ENCODE measurements around the gene TTF2.

TTF2 gene

DNA sequence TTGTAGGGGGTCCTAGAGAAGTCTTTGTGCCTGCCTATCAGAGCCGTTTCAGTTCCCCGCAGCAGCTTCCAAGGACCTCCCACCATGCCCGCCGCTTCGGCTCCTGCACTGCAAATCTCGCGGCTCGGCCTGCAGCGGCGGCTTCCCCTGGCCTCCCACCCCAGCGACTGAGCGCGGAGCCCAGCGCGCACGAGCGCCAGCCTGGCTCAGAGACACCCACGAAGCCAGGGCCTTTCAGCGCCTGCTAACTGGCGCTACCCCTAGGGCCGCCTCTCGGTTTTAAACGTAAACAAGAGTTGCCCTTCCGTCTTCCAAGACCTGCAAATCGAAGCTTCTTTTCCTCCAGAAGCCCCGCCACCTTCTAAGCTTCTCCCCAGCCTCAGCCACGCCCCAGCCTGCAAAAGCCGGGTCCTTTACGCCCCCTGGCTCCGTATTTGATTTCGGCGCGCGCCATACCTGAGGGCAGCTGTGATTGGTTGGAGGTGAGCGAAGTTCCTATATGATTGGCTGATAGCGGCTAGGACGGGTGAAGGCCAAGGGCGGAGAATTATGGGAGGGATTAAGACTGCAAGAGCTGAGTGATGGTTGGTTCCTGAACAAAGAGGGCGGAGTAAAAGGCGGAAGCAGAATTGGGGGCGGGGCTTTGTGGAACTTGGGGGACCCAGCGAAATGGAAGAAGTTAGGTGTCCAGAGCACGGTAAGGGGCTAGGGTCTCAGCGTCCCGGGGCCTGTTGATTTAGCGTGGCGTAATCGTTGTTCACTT, at the start of gene TTF2:
TTF2 (plus strand) TSS at position 649 of the 763 bp plus-strand sequence; CDS start at position 670, 21 bp downstream.
- ATAC-seq (peak; percentile 97), DNase-seq (ENCODE audit: low spot score in 2 of 2) (peak; percentile 83 to 98)
- Mint-ChIP-seq H3K27ac (no peak within 1 kb of the TSS), H3K4me1 (peaks cover 33% of the 10 kb centered on the region), H3K4me3 (no peak within 1 kb of the TSS), H3K9me3 (no peaks in the 10 kb centered on the region), H3K36me3 (peaks cover 30% of the 10 kb centered on the region)

DNA sequence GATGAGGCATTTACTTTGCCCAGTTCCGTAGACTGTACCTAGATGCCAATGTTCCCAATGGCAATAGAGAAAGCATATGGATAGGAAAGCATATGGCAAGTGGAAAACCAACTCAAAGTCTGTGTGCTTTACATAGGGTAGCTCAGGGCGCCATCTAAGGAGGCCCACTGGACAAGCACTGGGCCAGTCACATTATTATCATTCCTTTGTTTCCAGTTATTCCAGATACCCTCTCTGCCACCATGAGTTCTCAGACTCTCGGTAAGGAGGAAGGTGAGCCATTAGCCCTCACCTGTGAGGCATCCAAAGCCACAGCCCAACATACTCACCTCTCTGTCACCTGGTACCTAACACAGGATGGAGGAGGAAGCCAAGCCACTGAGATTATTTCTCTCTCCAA, 48.8 kb upstream of the TTF2 start:
- H3K36me3 Mint-ChIP-seq: no peaks in the 10 kb centered on the region
- no peaks in the 10 kb centered on the region for H3K9me3 Mint-ChIP-seq
- no peak overlapping the region for H3K27ac Mint-ChIP-seq
- no peaks in the 10 kb centered on the region for H3K4me1 Mint-ChIP-seq
- ATAC-seq (no peak), DNase-seq (ENCODE audit: low spot score in 2 of 2) (no peak)
- H3K4me3 Mint-ChIP-seq: no peak overlapping the region

DNA sequence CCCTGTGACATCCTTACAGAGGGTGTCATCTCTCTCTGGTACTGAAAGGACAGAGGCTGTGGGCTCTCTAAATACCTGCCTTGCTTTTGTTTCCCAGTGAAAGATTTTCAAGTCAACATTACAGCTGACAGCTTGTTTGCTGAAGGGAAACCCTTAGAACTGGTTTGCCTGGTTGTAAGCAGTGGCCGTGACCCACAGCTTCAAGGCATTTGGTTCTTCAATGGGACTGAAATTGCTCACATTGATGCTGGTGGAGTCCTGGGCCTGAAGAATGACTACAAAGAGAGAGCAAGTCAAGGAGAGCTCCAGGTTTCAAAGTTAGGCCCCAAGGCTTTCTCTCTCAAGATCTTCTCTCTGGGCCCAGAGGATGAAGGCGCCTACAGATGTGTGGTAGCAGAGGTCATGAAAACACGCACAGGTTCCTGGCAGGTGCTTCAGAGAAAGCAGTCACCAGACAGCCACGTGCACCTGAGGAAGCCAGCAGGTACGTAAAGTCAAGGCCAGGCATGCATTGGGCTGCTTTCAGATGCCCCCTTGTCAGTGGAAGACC, 46.7 kb upstream of the TTF2 start:
- DNase-seq (ENCODE audit: low spot score in 2 of 2): no peak
- Mint-ChIP-seq H3K4me1 (no peaks in the 10 kb centered on the region), H3K4me3 (no peak overlapping the region), H3K27ac (no peak overlapping the region), H3K9me3 (no peaks in the 10 kb centered on the region), H3K36me3 (no peaks in the 10 kb centered on the region)
- ATAC-seq: no peak

DNA sequence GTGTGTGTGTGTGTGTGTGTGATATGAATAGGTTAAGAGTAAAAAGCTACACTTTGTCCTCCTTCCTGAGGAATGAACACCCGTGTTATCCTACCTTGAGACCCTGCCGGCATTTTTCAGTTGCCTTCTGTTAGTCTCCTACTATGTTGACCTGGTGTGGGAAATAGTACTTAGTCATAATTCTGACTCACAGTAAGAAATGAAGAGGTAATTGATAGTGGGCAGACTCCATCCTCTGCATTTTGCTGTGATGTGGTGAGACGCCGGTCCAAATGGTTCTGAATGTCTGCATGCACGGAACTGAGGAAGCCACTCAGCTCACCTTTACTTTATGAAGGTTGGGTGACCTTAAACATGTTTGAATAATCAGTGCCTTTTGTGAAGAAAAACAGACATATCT, 45.9 kb upstream of the TTF2 start:
- DNase-seq (ENCODE audit: low spot score in 2 of 2) (no peak), ATAC-seq (peak; percentile 54)
- Mint-ChIP-seq H3K4me1 (no peaks in the 10 kb centered on the region), H3K27ac (no peak overlapping the region), H3K9me3 (no peaks in the 10 kb centered on the region), H3K36me3 (no peaks in the 10 kb centered on the region), H3K4me3 (no peak overlapping the region)

DNA sequence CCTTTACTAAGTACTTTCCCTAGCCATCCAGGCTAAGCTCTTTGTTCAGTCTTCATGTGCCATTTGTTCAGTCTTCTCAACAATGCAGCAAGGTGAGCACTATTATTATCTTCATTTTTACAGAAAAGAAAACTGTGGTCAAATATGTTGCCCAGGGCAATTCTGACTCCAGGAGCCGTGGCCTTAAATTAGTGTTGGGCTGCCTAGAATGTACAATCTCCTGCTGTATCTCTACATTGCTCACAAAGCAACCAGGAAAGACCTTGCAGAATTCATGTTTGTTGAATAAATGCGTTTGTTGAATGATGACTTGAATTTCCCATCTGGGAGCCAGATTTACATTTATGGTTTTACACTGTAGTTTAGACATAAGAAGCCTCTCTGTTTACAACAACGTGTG, 44.4 kb upstream of the TTF2 start:
- no peak overlapping the region for H3K27ac Mint-ChIP-seq

DNA sequence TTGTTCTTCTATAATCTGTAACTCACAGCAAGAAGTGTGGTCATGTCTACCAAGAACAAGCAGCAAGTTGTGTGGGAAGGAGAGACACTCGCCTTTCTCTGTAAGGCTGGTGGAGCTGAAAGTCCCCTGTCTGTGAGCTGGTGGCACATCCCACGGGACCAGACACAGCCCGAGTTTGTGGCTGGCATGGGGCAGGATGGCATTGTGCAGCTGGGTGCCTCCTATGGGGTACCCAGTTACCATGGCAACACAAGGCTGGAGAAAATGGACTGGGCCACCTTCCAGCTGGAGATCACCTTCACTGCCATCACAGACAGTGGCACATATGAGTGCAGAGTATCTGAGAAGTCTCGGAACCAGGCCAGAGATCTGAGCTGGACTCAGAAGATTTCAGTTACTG, 43.1 kb upstream of the TTF2 start:
- H3K9me3 Mint-ChIP-seq: no peaks in the 10 kb centered on the region
- no peaks in the 10 kb centered on the region for H3K36me3 Mint-ChIP-seq
- no peak for ATAC-seq
- no peak overlapping the region for H3K4me3 Mint-ChIP-seq
- no peak overlapping the region for H3K27ac Mint-ChIP-seq
- DNase-seq (ENCODE audit: low spot score in 2 of 2): no peak
- no peaks in the 10 kb centered on the region for H3K4me1 Mint-ChIP-seq

More for the DNA sequence above, 44.4 kb upstream of the TTF2 start:
- Mint-ChIP-seq H3K4me3 (no peak overlapping the region), H3K4me1 (no peaks in the 10 kb centered on the region), H3K9me3 (no peaks in the 10 kb centered on the region), H3K36me3 (no peaks in the 10 kb centered on the region)
- ATAC-seq (no peak), DNase-seq (ENCODE audit: low spot score in 2 of 2) (no peak)

DNA sequence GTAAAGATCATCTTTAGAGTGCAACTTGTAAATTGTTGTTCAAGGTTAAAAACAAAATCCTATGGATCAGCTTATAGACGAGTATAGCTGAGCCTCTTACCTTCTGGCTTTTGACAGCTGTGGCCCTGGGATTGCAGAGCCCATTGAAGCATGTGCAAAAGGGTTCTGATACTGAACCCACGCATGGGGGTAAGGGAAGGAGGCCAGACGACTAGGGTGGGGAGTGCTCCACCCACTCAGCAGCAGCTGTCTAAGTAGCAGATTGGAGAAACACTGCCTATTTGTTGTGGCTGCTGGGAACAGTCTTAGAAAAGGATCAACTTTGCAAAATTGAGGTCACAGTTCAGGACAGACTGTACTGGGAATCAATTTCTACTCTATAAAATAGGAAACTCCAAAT, 42.5 kb upstream of the TTF2 start:
- DNase-seq (ENCODE audit: low spot score in 2 of 2) (no peak), ATAC-seq (no peak)
- Mint-ChIP-seq H3K4me1 (no peaks in the 10 kb centered on the region), H3K4me3 (no peak overlapping the region), H3K36me3 (no peaks in the 10 kb centered on the region), H3K9me3 (no peaks in the 10 kb centered on the region), H3K27ac (no peak overlapping the region)

DNA sequence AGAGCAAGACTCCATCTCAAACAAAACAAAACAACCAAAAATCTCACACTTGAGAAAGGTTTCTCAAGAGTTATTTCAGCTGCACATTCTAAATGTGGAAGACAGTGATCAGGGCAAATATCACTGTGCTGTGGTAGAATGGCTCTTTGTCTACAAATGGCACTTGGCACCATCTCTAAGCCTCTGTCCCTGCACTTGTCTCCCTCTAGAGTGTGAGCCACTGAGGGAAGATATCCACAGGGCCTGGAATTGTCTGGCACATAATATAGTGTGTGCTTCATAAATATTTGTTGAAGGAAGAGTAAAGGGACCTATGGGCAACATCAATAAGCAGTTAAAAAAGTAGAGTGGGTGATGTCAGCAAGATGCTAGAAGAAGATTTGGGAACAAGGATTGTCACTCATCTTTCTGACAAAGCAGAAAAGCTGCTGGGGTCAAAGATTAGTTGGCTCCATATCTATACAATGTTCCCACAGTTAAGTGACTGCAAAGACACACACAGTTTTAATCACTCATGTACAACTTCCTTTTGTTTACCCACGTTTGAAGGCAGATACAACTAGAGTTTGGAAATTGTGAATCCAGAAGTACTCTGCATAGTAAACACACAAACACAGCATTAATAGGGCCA, 39.5 kb upstream of the TTF2 start:
- no peaks in the 10 kb centered on the region for H3K4me1 Mint-ChIP-seq
- ATAC-seq (no peak), DNase-seq (ENCODE audit: low spot score in 2 of 2) (no peak)
- no peaks in the 10 kb centered on the region for H3K36me3 Mint-ChIP-seq
- H3K9me3 Mint-ChIP-seq: no peaks in the 10 kb centered on the region
- no peak overlapping the region for H3K4me3 Mint-ChIP-seq
- no peak overlapping the region for H3K27ac Mint-ChIP-seq

DNA sequence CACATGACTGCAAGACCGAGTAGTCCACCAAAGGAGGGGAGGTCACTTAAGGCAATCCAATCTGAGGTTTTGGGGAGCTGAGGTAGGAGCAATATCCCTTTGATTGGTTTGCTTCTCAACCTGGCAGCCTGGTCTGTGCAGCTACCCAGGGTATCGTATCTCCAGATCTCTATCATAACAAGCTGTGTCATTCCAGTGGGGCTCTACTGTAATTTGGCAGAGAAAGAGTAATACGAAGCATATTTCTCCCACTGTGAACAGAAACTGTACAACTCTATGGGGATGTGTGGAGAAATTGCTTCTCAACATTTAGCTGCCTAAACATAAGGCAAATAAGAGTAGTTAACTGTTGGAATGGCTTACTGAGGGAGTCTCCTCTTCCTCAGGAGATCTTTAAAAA, 38.0 kb upstream of the TTF2 start:
- H3K36me3 Mint-ChIP-seq: no peaks in the 10 kb centered on the region
- no peak for ATAC-seq
- no peak overlapping the region for H3K4me3 Mint-ChIP-seq
- H3K27ac Mint-ChIP-seq: no peak overlapping the region
- H3K9me3 Mint-ChIP-seq: no peaks in the 10 kb centered on the region
- H3K4me1 Mint-ChIP-seq: no peaks in the 10 kb centered on the region
- DNase-seq (ENCODE audit: low spot score in 2 of 2): no peak

DNA sequence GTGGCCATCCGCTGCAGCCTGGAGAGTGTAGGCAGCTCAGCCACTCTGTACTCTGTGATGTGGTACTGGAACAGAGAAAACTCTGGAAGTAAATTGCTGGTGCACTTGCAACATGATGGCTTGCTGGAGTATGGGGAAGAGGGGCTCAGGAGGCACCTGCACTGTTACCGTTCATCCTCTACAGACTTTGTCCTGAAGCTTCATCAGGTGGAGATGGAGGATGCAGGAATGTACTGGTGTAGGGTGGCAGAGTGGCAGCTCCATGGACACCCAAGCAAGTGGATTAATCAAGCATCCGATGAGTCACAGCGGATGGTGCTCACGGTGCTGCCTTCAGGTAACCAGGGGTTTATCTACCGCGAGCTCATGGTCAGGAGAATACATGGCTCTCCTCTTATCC, 34.6 kb upstream of the TTF2 start:
- no peak overlapping the region for H3K4me3 Mint-ChIP-seq

DNA sequence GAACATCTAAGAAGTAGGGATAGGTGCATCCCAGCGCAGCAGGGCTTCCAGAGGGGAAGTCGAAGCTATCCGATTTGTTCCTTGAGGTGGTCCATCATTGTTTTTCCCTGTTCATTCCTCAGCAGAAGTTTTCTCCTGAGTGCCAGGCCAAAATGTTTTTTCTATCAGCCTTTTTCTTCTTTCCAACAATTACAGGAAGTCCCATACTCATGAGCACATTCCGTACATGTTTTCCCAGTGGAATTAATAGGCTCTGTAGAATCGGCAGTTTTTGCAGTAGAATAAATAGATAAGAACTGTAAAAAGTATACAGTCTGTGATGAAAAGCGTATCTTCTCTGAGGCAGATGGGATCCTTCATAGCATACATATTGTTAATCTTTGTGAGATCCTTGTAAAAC, 33.8 kb upstream of the TTF2 start:
- Mint-ChIP-seq H3K4me3 (no peak overlapping the region), H3K9me3 (no peaks in the 10 kb centered on the region), H3K4me1 (no peaks in the 10 kb centered on the region), H3K36me3 (no peaks in the 10 kb centered on the region), H3K27ac (no peak overlapping the region)
- ATAC-seq: no peak
- no peak for DNase-seq (ENCODE audit: low spot score in 2 of 2)

More for the DNA sequence above, 34.6 kb upstream of the TTF2 start:
- H3K27ac Mint-ChIP-seq: no peak overlapping the region
- H3K9me3 Mint-ChIP-seq: no peaks in the 10 kb centered on the region
- no peak for ATAC-seq
- H3K36me3 Mint-ChIP-seq: no peaks in the 10 kb centered on the region
- no peak for DNase-seq (ENCODE audit: low spot score in 2 of 2)
- H3K4me1 Mint-ChIP-seq: no peaks in the 10 kb centered on the region

DNA sequence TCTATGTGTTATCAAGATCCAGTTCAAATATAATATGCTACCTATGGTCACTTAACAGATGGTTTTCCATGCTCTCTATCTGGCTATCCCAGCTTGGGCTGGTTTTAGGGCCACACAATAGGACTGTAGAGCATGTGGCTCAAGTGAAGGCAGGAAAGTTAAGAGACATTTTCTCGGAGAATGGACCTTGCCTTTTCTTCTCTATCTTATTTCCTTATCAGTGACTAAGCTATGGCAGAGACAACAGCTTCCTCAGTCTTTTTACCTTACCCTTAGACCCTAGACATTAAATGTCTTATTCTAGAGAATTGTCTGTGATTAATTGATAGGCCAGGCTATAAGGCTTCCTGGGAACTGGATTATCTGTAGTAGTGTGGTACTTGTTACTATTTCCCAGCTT, 30.4 kb upstream of the TTF2 start:
- Mint-ChIP-seq H3K27ac (no peak overlapping the region), H3K9me3 (no peaks in the 10 kb centered on the region), H3K36me3 (no peaks in the 10 kb centered on the region), H3K4me3 (no peak overlapping the region), H3K4me1 (no peaks in the 10 kb centered on the region)
- DNase-seq (ENCODE audit: low spot score in 2 of 2) (no peak), ATAC-seq (no peak)

DNA sequence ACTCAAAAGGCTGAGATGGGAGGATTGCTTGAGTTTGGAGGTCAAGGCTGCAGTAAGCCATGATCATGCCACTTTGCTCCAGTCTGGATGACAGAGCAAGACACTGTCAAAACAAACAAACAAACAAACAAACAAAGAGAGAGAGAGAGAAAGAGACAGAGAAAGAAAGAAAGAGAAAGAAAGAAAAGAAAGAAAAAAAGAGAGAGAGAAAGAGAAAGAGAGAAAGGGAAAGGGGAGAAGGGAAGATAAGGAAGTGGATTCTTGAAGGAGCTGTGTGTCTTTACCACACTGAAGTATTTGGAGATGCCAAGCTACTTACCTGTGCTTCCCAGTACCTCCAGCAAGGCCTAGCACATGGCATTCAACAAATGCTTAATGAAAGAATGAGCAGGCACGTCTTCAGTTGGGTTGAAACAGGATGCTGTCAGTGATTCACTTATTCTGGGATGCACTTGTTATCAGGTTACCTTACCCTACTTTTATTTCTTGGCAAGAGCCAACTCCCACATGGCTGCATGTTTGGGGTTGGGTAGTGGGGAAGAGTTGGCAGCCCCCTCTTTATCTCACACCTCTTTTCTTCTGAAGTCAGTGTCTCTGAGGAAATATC, 29.8 kb upstream of the TTF2 start:
- ATAC-seq: no peak
- no peaks in the 10 kb centered on the region for H3K9me3 Mint-ChIP-seq
- no peaks in the 10 kb centered on the region for H3K4me1 Mint-ChIP-seq
- no peaks in the 10 kb centered on the region for H3K36me3 Mint-ChIP-seq
- H3K4me3 Mint-ChIP-seq: no peak overlapping the region
- H3K27ac Mint-ChIP-seq: no peak overlapping the region
- no peak for DNase-seq (ENCODE audit: low spot score in 2 of 2)

DNA sequence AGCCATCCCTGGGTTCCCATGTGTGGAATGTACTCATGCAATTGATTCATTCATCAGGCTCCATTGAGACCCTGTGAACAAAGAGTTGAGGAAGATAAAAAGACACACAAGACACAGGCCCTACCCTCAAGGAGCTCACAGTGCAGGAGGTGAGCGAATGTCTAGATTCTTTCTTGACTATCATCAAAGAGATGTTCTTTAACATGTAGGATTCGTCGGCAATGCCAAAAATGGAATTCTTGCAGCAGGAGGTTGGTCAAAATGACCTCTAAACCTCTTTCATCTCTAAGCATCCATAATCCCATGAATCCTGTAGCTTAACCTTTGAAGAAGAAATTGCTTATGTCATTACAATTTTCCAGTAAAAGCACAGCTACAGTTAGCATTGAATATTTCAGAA, 27.9 kb upstream of the TTF2 start:
- Mint-ChIP-seq H3K27ac (no peak overlapping the region), H3K4me1 (no peaks in the 10 kb centered on the region)
- no peak for ATAC-seq

DNA sequence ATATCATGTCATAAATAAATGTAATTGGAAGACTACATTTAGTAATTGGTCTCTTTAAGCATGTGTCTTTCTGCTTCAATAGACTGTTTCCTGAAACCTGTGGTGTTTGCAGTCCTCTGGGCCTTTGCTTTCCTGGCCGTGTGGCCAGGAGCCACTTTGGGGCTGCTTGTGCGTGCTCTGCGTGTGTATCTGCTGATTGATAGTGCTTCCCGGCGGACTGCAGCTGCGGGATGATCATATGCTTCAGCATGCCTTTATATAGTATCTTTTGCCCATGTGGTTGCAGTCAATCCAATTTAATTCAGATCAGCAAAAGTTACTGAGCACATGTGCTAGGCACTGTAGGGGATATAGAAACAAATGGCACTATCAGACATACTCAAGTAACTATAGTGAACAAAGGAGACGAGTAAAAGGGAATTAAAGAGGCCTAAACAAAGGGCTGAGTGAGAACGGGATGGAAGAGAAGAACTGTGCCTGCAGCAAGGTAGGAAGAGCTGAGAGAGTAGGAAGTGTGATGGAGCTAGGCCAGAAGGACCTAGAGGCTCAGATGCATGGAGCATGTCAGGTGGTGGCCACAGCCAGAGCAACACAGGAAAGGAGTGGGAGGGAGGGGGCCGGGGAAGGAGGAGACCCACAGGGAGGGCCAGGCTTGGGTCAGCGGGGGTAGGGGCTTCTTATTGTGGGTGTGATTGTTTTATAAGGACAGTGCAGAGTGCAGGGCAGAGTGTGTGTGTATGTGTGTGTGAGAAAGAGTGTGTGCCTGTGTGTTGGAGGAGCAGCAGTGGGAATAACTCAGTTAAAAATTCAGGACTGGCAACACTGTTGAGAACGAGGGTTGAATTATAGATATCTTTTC, 27.2 kb upstream of the TTF2 start:
- no peak for DNase-seq (ENCODE audit: low spot score in 2 of 2)
- no peak for ATAC-seq
- H3K4me3 Mint-ChIP-seq: no peak overlapping the region
- no peak overlapping the region for H3K27ac Mint-ChIP-seq
- H3K36me3 Mint-ChIP-seq: no peaks in the 10 kb centered on the region
- H3K4me1 Mint-ChIP-seq: no peaks in the 10 kb centered on the region
- H3K9me3 Mint-ChIP-seq: no peaks in the 10 kb centered on the region

More for the DNA sequence above, 27.9 kb upstream of the TTF2 start:
- Mint-ChIP-seq H3K36me3 (no peaks in the 10 kb centered on the region), H3K4me3 (no peak overlapping the region), H3K9me3 (no peaks in the 10 kb centered on the region)
- no peak for DNase-seq (ENCODE audit: low spot score in 2 of 2)

Data from stimulated activated effector memory CD8-positive, alpha-beta T cell treated with anti-CD3 and anti-CD28 coated beads, Interleukin-12 subunit alpha, Interleukin-12 subunit beta, amount 100 ng/mL, for 72 hours (primary cell).